ENCODE measurements around the gene GNG7. TPM values are rescaled to one million over a fixed set of nuclear protein-coding genes. Genes with fewer than 3 reads are reported as not detected.
"Not testable (repeated sequence)": the region's sequence is repeated elsewhere in the genome, so short reads cannot be mapped to it uniquely, and the experiment has no call there.

GNG7 gene
- polyA plus RNA-seq, 4 donors, result 0.99 to 3.5 (median 2.6) TPM; not detected in 1

GRCh38 chr19:2545416-2546127, 156.9 kb downstream of the GNG7 start:
- DNase-seq; H3K4me3 ChIP-seq (ENCODE audit: low read depth in 1 of 3, low read length in 3 of 3); H3K27me3 ChIP-seq (ENCODE audit: control insufficient read depth in 3 of 3, insufficient read depth in 3 of 3, low read length in 3 of 3); H3K9me3 ChIP-seq (ENCODE audit: control insufficient read depth in 2 of 2, insufficient read depth in 1 of 2, low read depth in 1 of 2, low read length in 1 of 2); FAIRE-seq; H3K36me3 ChIP-seq (ENCODE audit: control insufficient read depth in 3 of 3, insufficient read depth in 2 of 3, low read depth in 1 of 3, low read length in 3 of 3): not testable (repeated sequence)
- WGBS, 3 donors, result 84 to 92% (median 90%) methylated on average over 20 of the region's 20 CpGs
- H3K27ac ChIP-seq (ENCODE audit: low read depth in 1 of 3, low read length in 2 of 3), result peak overlapping the region in 2 of 3 donors; percentile 14 to 92
- peaks cover 4 to 37% (median 5%) of the 10 kb centered on the region in 3 donors for H3K4me1 ChIP-seq (ENCODE audit: control insufficient read depth in 3 of 3, insufficient read depth in 2 of 3, low read depth in 1 of 3, low read length in 2 of 3)

GRCh38 chr19:2544576-2545415, 157.7 kb downstream of the GNG7 start:
- FAIRE-seq, result no peak
- Histone ChIP-seq H3K4me3 (ENCODE audit: low read depth in 1 of 3, low read length in 3 of 3) (no peak overlapping the region), H3K9me3 (ENCODE audit: control insufficient read depth in 2 of 2, insufficient read depth in 1 of 2, low read depth in 1 of 2, low read length in 1 of 2) (peaks cover 0 to 4% of the 10 kb centered on the region in 2 donors), H3K27me3 (ENCODE audit: control insufficient read depth in 3 of 3, insufficient read depth in 3 of 3, low read length in 3 of 3) (peaks cover 0 to 3% (median 0%) of the 10 kb centered on the region in 3 donors), H3K4me1 (ENCODE audit: control insufficient read depth in 3 of 3, insufficient read depth in 2 of 3, low read depth in 1 of 3, low read length in 2 of 3) (peaks cover 4 to 42% (median 5%) of the 10 kb centered on the region in 3 donors), H3K36me3 (ENCODE audit: control insufficient read depth in 3 of 3, insufficient read depth in 2 of 3, low read depth in 1 of 3, low read length in 3 of 3) (no peaks in the 10 kb centered on the region), H3K27ac (ENCODE audit: low read depth in 1 of 3, low read length in 2 of 3) (peak overlapping the region in 1 of 3 donors; percentile 92)
- no peak for DNase-seq
- WGBS, 3 donors, result 88 to 93% (median 90%) methylated on average over 18 of the region's 18 CpGs

GRCh38 chr19:2543463-2544442, 158.7 kb downstream of the GNG7 start:
- H3K4me1 ChIP-seq (ENCODE audit: control insufficient read depth in 3 of 3, insufficient read depth in 2 of 3, low read depth in 1 of 3, low read length in 2 of 3), result peaks cover 4 to 42% (median 5%) of the 10 kb centered on the region in 3 donors
- peaks cover 0 to 3% (median 0%) of the 10 kb centered on the region in 3 donors for H3K27me3 ChIP-seq (ENCODE audit: control insufficient read depth in 3 of 3, insufficient read depth in 3 of 3, low read length in 3 of 3)
- H3K9me3 ChIP-seq (ENCODE audit: control insufficient read depth in 2 of 2, insufficient read depth in 1 of 2, low read depth in 1 of 2, low read length in 1 of 2), result no peaks in the 10 kb centered on the region
- peak overlapping the region in 1 of 3 donors; percentile 8 for H3K4me3 ChIP-seq (ENCODE audit: low read depth in 1 of 3, low read length in 3 of 3)
- WGBS, 3 donors, result 14 to 21% (median 17%) methylated on average over 36 of the region's 36 CpGs
- H3K36me3 ChIP-seq (ENCODE audit: control insufficient read depth in 3 of 3, insufficient read depth in 2 of 3, low read depth in 1 of 3, low read length in 3 of 3), result no peaks in the 10 kb centered on the region
- FAIRE-seq (no peak), DNase-seq (peak; percentile 88 to 91)
- peak overlapping the region; percentile 58 to 92 (median 67) for H3K27ac ChIP-seq (ENCODE audit: low read depth in 1 of 3, low read length in 2 of 3)

GRCh38 chr19:2543072-2543462, 159.4 kb downstream of the GNG7 start:
- H3K27me3 ChIP-seq (ENCODE audit: control insufficient read depth in 3 of 3, insufficient read depth in 3 of 3, low read length in 3 of 3); H3K9me3 ChIP-seq (ENCODE audit: control insufficient read depth in 2 of 2, insufficient read depth in 1 of 2, low read depth in 1 of 2, low read length in 1 of 2); DNase-seq; FAIRE-seq; H3K4me3 ChIP-seq (ENCODE audit: low read depth in 1 of 3, low read length in 3 of 3); H3K36me3 ChIP-seq (ENCODE audit: control insufficient read depth in 3 of 3, insufficient read depth in 2 of 3, low read depth in 1 of 3, low read length in 3 of 3): not testable (repeated sequence)
- H3K27ac ChIP-seq (ENCODE audit: low read depth in 1 of 3, low read length in 2 of 3), result peak overlapping the region; percentile 58 to 92 (median 67)
- WGBS, 3 donors, result 43 to 54% (median 52%) methylated on average over 4 of the region's 4 CpGs
- peaks cover 4 to 42% (median 5%) of the 10 kb centered on the region in 3 donors for H3K4me1 ChIP-seq (ENCODE audit: control insufficient read depth in 3 of 3, insufficient read depth in 2 of 3, low read depth in 1 of 3, low read length in 2 of 3)

GRCh38 chr19:2542341-2543069, 160.0 kb downstream of the GNG7 start:
- DNase-seq, result no peak
- no peaks in the 10 kb centered on the region for H3K9me3 ChIP-seq (ENCODE audit: control insufficient read depth in 2 of 2, insufficient read depth in 1 of 2, low read depth in 1 of 2, low read length in 1 of 2)
- WGBS, 3 donors, result 69 to 81% (median 76%) methylated on average over 22 of the region's 22 CpGs
- peak overlapping the region; percentile 28 to 92 (median 59) for H3K27ac ChIP-seq (ENCODE audit: low read depth in 1 of 3, low read length in 2 of 3)
- no peaks in the 10 kb centered on the region for H3K36me3 ChIP-seq (ENCODE audit: control insufficient read depth in 3 of 3, insufficient read depth in 2 of 3, low read depth in 1 of 3, low read length in 3 of 3)
- H3K4me1 ChIP-seq (ENCODE audit: control insufficient read depth in 3 of 3, insufficient read depth in 2 of 3, low read depth in 1 of 3, low read length in 2 of 3), result peaks cover 4 to 42% (median 5%) of the 10 kb centered on the region in 3 donors
- H3K27me3 ChIP-seq (ENCODE audit: control insufficient read depth in 3 of 3, insufficient read depth in 3 of 3, low read length in 3 of 3), result peaks cover 0 to 3% (median 0%) of the 10 kb centered on the region in 3 donors
- no peak for FAIRE-seq
- H3K4me3 ChIP-seq (ENCODE audit: low read depth in 1 of 3, low read length in 3 of 3), result no peak overlapping the region

GRCh38 chr19:2540646-2541454, 161.6 kb downstream of the GNG7 start:
- Histone ChIP-seq H3K4me1 (ENCODE audit: control insufficient read depth in 3 of 3, insufficient read depth in 2 of 3, low read depth in 1 of 3, low read length in 2 of 3) (peaks cover 4 to 29% (median 5%) of the 10 kb centered on the region in 3 donors), H3K9me3 (ENCODE audit: control insufficient read depth in 2 of 2, insufficient read depth in 1 of 2, low read depth in 1 of 2, low read length in 1 of 2) (no peaks in the 10 kb centered on the region), H3K4me3 (ENCODE audit: low read depth in 1 of 3, low read length in 3 of 3) (no peak overlapping the region), H3K27ac (ENCODE audit: low read depth in 1 of 3, low read length in 2 of 3) (peak overlapping the region; percentile 27 to 85 (median 80)), H3K27me3 (ENCODE audit: control insufficient read depth in 3 of 3, insufficient read depth in 3 of 3, low read length in 3 of 3) (peaks cover 0 to 3% (median 0%) of the 10 kb centered on the region in 3 donors), H3K36me3 (ENCODE audit: control insufficient read depth in 3 of 3, insufficient read depth in 2 of 3, low read depth in 1 of 3, low read length in 3 of 3) (no peaks in the 10 kb centered on the region)
- DNase-seq (peak; percentile 80 to 87), FAIRE-seq (no peak)
- 22 to 38% (median 37%) methylated on average over 35 of the region's 35 CpGs for WGBS, 3 donors

GRCh38 chr19:2540251-2540645, 162.2 kb downstream of the GNG7 start:
- Histone ChIP-seq H3K9me3 (ENCODE audit: control insufficient read depth in 2 of 2, insufficient read depth in 1 of 2, low read depth in 1 of 2, low read length in 1 of 2) (no peaks in the 10 kb centered on the region), H3K4me3 (ENCODE audit: low read depth in 1 of 3, low read length in 3 of 3) (no peak overlapping the region), H3K4me1 (ENCODE audit: control insufficient read depth in 3 of 3, insufficient read depth in 2 of 3, low read depth in 1 of 3, low read length in 2 of 3) (peaks cover 4 to 28% (median 5%) of the 10 kb centered on the region in 3 donors), H3K27me3 (ENCODE audit: control insufficient read depth in 3 of 3, insufficient read depth in 3 of 3, low read length in 3 of 3) (peaks cover 0 to 3% (median 0%) of the 10 kb centered on the region in 3 donors), H3K36me3 (ENCODE audit: control insufficient read depth in 3 of 3, insufficient read depth in 2 of 3, low read depth in 1 of 3, low read length in 3 of 3) (no peaks in the 10 kb centered on the region), H3K27ac (ENCODE audit: low read depth in 1 of 3, low read length in 2 of 3) (peak overlapping the region in 2 of 3 donors; percentile 80 to 85)
- WGBS, 3 donors, result 65 to 84% (median 84%) methylated on average over 12 of the region's 12 CpGs
- no peak for DNase-seq
- no peak for FAIRE-seq

All from small intestine (tissue), 7 donors.